ENCODE data around the gene CABYR. TPM values are rescaled to one million over a fixed set of nuclear protein-coding genes. Genes with fewer than 3 reads are reported as not detected.

Gene CABYR
- total RNA-seq, 2 donors from 2014 or later = 2.2 to 2.3 TPM

DNA sequence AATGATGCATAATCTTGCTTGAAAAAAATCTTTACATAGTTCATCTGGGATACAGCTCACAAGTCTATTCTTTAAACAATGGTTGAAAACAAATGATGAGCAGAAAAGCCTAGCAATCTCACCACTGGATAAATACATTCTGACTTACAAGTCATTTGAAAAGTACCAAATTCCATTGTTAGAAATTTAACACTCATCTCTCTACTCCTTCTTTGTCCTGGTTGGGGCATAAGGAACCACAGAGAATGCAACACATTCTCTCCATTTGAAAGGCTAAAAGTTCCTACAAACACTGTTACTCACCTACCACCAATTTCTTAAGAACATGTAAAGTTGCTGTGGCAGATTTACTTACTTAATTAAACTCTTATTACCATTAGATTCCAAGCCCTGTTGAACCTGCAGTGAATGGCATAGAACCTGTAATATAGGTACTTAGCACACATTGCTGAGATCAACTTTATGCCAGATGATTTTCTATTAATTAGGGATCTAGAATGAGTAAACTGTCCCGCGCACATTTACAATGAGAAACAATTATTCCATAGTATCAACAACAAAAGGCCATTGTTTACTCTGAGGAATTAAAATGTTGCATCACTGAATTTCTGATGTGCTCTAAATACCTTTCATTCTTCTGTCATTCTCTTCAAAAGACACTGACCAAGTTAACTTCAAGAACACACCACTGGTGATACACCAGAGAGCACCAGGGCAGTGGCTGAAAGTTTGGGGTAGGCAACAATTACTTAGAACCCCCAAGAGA, 69.6 kb downstream of the CABYR start:
- Mint-ChIP-seq H3K36me3 (no peaks in the 10 kb centered on the region), H3K9me3 (no peaks in the 10 kb centered on the region)

DNA sequence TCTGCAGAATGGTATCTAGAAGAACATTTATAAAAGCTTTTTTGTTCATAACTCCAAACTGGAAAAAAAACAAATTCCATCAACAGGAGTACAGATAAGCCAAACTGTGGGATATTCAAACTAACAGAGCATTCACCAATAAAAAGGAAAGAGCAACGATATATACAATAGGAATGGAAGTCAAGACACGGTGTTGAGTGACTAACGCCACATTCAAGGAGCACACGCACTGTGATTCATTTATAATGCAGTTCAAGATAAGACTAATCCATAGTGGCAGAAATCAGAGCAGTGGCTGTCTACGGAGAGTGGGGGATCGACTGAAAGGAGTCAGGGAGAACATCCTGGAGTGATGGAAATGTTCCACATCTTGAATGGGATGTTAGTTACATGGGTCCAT, 70.7 kb downstream of the CABYR start:
- Mint-ChIP-seq H3K9me3 (no peaks in the 10 kb centered on the region), H3K27me3 (peaks cover 6 to 20% of the 10 kb centered on the region in 2 donors), H3K4me1 (ENCODE audit: low read depth in 2 of 2) (no peaks in the 10 kb centered on the region), H3K36me3 (no peaks in the 10 kb centered on the region), H3K27ac (no peak overlapping the region), H3K4me3 (no peak overlapping the region)
- ATAC-seq = no peak
- DNase-seq (ENCODE audit: low spot score) = no peak

More for the DNA sequence above, 69.6 kb downstream of the CABYR start:
- no peak overlapping the region for H3K27ac Mint-ChIP-seq
- peaks cover 8 to 25% of the 10 kb centered on the region in 2 donors for H3K27me3 Mint-ChIP-seq
- ATAC-seq (no peak), DNase-seq (ENCODE audit: low spot score) (no peak)
- no peaks in the 10 kb centered on the region for H3K4me1 Mint-ChIP-seq (ENCODE audit: low read depth in 2 of 2)
- H3K4me3 Mint-ChIP-seq = no peak overlapping the region

Other genes starting within 250 kb of the CABYR start
- 10 to 100 TPM; 54.8 to 69.7 TPM for gene TTC39C, start 124.3 kb upstream of the CABYR start, total RNA-seq